Loucy (cell line): ENCODE data around the gene PDZRN3.

Experiments
- CTCF ChIP-seq: fragments of 200-600 bp; sonication (generic); conservative IDR thresholded peaks from 2 replicates; pipeline ENCODE4 v1.5.1; 2014; ENCODE audit warnings: mild to moderate bottlenecking, antibody characterized with exemption, low read length
- EZH2phosphoT487 ChIP-seq: fragments of 200-600 bp; IDR thresholded peaks from 2 replicates; pipeline ENCODE4 v1.6.1; 2018; ENCODE audit warnings: antibody characterized with exemption, mild to moderate bottlenecking, moderate library complexity, borderline replicate concordance

GRCh38 chr3:73575953-73576352 lies 48.8 kb downstream of the PDZRN3 start:
- TF ChIP-seq CTCF (no peak), EZH2phosphoT487 (no peak)
